Neuronal stem cell (in vitro differentiated cells): ENCODE results near the gene WDR62.
A peak's percentile ranks its signal among the peaks of the same experiment; 100 is the strongest.

Experiments
- DNase-seq: peaks from one replicate; pipeline ENCODE4 v3.0.0-alpha.2; 2013; ENCODE audit warnings: low spot score
- H2AFZ ChIP-seq: one replicate; pipeline ENCODE4 v1.6.1; 2013; ENCODE audit warnings: mild to moderate bottlenecking, low read length, inconsistent platforms
- H2AK5ac ChIP-seq: 2 replicates; pipeline ENCODE4 v1.6.1; 2013; ENCODE audit warnings: low read depth, mild to moderate bottlenecking, inconsistent platforms, low read length, moderate library complexity, mixed read lengths
- H2BK120ac ChIP-seq: 2 replicates; pipeline ENCODE4 v1.6.1; 2013; ENCODE audit warnings: low read depth, mild to moderate bottlenecking, inconsistent platforms, low read length, moderate library complexity, mixed read lengths
- H2BK12ac ChIP-seq: one replicate; pipeline ENCODE4 v1.6.1; 2013; ENCODE audit warnings: low read length, inconsistent platforms
- H2BK15ac ChIP-seq: 2 replicates; pipeline ENCODE4 v1.6.1; 2013; ENCODE audit warnings: mild to moderate bottlenecking, low read length, inconsistent platforms, mixed read lengths
- H2BK5ac ChIP-seq: one replicate; pipeline ENCODE4 v1.6.1; 2013; ENCODE audit warnings: inconsistent platforms, mild to moderate bottlenecking, low read length, moderate library complexity
- H3K14ac ChIP-seq: one replicate; pipeline ENCODE4 v1.6.1; 2013; ENCODE audit warnings: low read length, inconsistent platforms
- H3K18ac ChIP-seq: 2 replicates; pipeline ENCODE4 v1.6.1; 2013; ENCODE audit warnings: low read length, inconsistent platforms
- H3K23ac ChIP-seq: 2 replicates; pipeline ENCODE4 v1.6.1; 2013; ENCODE audit warnings: low read depth, mild to moderate bottlenecking, mixed read lengths, low read length, inconsistent platforms; ENCODE audit not compliant: poor library complexity
- H3K27ac ChIP-seq: replicated peaks from 3 replicates; pipeline ENCODE4 v1.5.1; 2013; ENCODE audit warnings: low read length, inconsistent platforms
- H3K27me3 ChIP-seq, 3 experiments: 2 replicates each; pipeline ENCODE4 v1.6.1; 2013; ENCODE audit warnings: low read length in 3 of 3, mild to moderate bottlenecking in 2 of 3, inconsistent platforms in 1 of 3, low read depth in 1 of 3, mixed read lengths in 1 of 3, moderate library complexity in 1 of 3; ENCODE audit not compliant: control insufficient read depth in 3 of 3, insufficient read depth in 3 of 3
- H3K36me3 ChIP-seq, 2 donors: replicated peaks in 1 of 2; 2 replicates each; pipeline ENCODE4 v1.6.1; 2013; ENCODE audit warnings: low read length in 2 of 2; ENCODE audit not compliant: control insufficient read depth in 2 of 2, insufficient read depth in 2 of 2
- H3K4ac ChIP-seq: 2 replicates; pipeline ENCODE4 v1.6.1; 2013; ENCODE audit warnings: inconsistent platforms, mild to moderate bottlenecking, low read length, moderate library complexity
- H3K4me1 ChIP-seq, 2 donors: 1 replicate in 1 of 2; 2 replicates in 1 of 2; pipeline ENCODE4 v1.6.1; 2013; ENCODE audit warnings: low read length in 2 of 2, low read depth in 1 of 2; ENCODE audit not compliant: control insufficient read depth in 2 of 2, insufficient read depth in 1 of 2
- H3K4me2 ChIP-seq: one replicate; pipeline ENCODE4 v1.6.1; 2013; ENCODE audit warnings: mild to moderate bottlenecking, low read length, inconsistent platforms; ENCODE audit not compliant: insufficient read depth, poor library complexity, severe bottlenecking
- H3K4me3 ChIP-seq, 2 donors: 2 replicates each; pipeline ENCODE4 v1.5.1; 2013; ENCODE audit warnings: low read length in 2 of 2, mild to moderate bottlenecking in 2 of 2, inconsistent platforms in 1 of 2, moderate library complexity in 1 of 2
- H3K79me1 ChIP-seq: one replicate; pipeline ENCODE4 v1.6.1; 2013; ENCODE audit warnings: low read depth, mild to moderate bottlenecking, inconsistent platforms, low read length, moderate library complexity
- H3K9ac ChIP-seq: one replicate; pipeline ENCODE4 v1.6.1; 2013; ENCODE audit warnings: mild to moderate bottlenecking, low read depth, low read length, inconsistent platforms; ENCODE audit not compliant: poor library complexity
- H3K9me3 ChIP-seq, 2 donors: replicated peaks in 1 of 2; 2 replicates each; pipeline versions ENCODE3 to v1.6.1; 2013; ENCODE audit warnings: low read length in 2 of 2, mild to moderate bottlenecking in 2 of 2, inconsistent platforms in 1 of 2, low read depth in 1 of 2, mixed read lengths in 1 of 2, moderate library complexity in 1 of 2; ENCODE audit not compliant: control insufficient read depth in 2 of 2, insufficient read depth in 1 of 2
- H4K8ac ChIP-seq: one replicate; pipeline ENCODE4 v1.6.1; 2013; ENCODE audit warnings: low read depth, mild to moderate bottlenecking, inconsistent platforms, low read length, moderate library complexity
- H4K91ac ChIP-seq: one replicate; pipeline ENCODE4 v1.6.1; 2013; ENCODE audit warnings: low read length, low read depth, mild to moderate bottlenecking, inconsistent platforms; ENCODE audit not compliant: poor library complexity
- WGBS, 2 donors: extraction: QIAGEN DNeasy Blood & Tissue Kit; methylation state at CpG; one replicate each; pipeline ENCODE4 v1.1.7; 2013; ENCODE audit warnings: missing lambda C conversion rate in 2 of 2, mixed read lengths in 1 of 2; ENCODE audit not compliant: insufficient read length in 2 of 2, insufficient replicate concordance in 1 of 2; ENCODE audit errors: extremely low coverage in 2 of 2; 5-methylcytosine and 5-hydroxymethylcytosine counted together

WDR62 gene

DNA sequence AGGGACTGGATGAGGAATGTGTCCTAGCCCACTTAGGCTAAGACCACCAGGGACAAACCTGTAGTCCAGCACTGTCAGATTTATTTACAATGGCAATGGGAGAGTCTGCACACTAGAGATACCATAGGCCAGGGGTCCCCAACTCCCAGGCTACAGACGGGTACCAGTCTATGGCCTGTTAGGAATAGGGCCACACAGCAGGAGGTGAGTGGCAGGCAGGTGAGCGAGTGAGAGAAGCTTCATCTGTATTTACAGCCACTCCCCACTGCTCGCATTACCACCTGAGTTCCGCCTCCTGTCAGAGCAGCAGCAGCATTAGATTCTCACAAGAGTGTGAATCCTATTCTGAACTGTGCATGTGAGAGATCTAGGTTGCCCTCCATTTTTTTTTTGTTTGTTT, 3.1 kb upstream of the WDR62 start:
- no peak overlapping the region for H3K14ac ChIP-seq

DNA sequence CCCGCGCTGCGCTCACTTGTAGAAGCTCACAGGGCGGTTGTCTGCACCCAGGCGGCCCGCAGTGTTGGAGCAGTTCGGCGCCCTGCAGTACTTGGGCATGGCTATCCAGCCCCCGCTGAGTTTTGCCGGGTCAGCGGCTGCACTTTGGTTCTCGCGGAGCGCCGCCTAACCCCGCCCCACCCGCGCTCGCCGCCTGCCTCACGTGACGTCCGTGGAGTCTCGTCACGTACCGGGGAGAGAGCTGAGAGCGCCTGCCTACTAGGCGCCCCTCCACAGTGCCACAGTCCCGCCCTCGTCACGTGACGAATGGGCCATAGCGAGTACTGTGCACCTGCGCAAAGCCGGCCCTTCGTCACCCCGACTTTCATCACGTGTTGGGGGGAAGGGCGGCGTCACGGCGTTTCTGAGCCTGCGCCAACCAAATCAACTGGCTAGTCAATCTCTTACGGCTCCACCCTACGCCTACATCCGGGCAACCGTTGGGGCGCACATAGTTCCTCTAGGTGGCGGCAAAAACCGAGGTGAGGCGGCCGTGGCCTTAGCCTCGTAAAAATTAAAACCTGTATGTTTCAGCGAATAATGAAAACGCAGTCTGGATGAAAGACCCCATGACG, 471 bp upstream of the WDR62 start, which contains the start of gene THAP8:
THAP8 (minus strand) TSS at position 167 of the 614 bp plus-strand sequence; CDS start at position 99, 68 bp downstream.
- H3K23ac ChIP-seq = peak within 1 kb of the TSS; percentile 66
- no CpG with 5 or more reads among the region's 56 CpGs for whole genome bisulfite sequencing, 2 donors
- no peak within 1 kb of the TSS for H2BK12ac ChIP-seq
- H3K27me3 ChIP-seq = no peaks in the 10 kb centered on the region
- no peak within 1 kb of the TSS for H2BK15ac ChIP-seq
- H2BK120ac ChIP-seq = peak within 1 kb of the TSS; percentile 65
- H3K9me3 ChIP-seq = no peaks in the 10 kb centered on the region
- H2AFZ ChIP-seq = peak within 1 kb of the TSS; percentile 99
- H3K14ac ChIP-seq = no peak within 1 kb of the TSS
- peak within 1 kb of the TSS; percentile 93 for H3K18ac ChIP-seq
- H3K79me1 ChIP-seq = no peaks in the 10 kb centered on the region
- H4K8ac ChIP-seq = no peak within 1 kb of the TSS
- no peak within 1 kb of the TSS for H2BK5ac ChIP-seq
- peak within 1 kb of the TSS; percentile 94 for H3K9ac ChIP-seq
- no peak within 1 kb of the TSS for H4K91ac ChIP-seq
- H3K4me1 ChIP-seq = peaks cover 8 to 9% of the 10 kb centered on the region in 2 donors
- no peak within 1 kb of the TSS for H2AK5ac ChIP-seq
- no peak within 1 kb of the TSS for H3K4ac ChIP-seq
- peaks cover 6 to 26% of the 10 kb centered on the region in 2 donors for H3K36me3 ChIP-seq
- DNase-seq = peak; percentile 98
- peak within 1 kb of the TSS; percentile 78 to 93 for H3K4me3 ChIP-seq
- H3K27ac ChIP-seq = peak within 1 kb of the TSS; percentile 94
- H3K4me2 ChIP-seq = peak within 1 kb of the TSS; percentile 82

More for the DNA sequence above, 3.1 kb upstream of the WDR62 start:
- Histone ChIP-seq H3K9me3 (no peaks in the 10 kb centered on the region), H3K4me1 (peaks cover 8 to 9% of the 10 kb centered on the region in 2 donors), H3K27me3 (no peaks in the 10 kb centered on the region), H4K91ac (no peak overlapping the region), H3K79me1 (no peaks in the 10 kb centered on the region), H3K4me3 (no peak overlapping the region), H3K36me3 (peaks cover 0 to 2% of the 10 kb centered on the region in 2 donors), H2AK5ac (no peak overlapping the region), H3K9ac (no peak overlapping the region), H2BK12ac (no peak overlapping the region), H3K18ac (no peak overlapping the region), H3K23ac (no peak overlapping the region), H4K8ac (no peak overlapping the region), H2BK120ac (no peak overlapping the region), H3K27ac (no peak overlapping the region), H2AFZ (no peak overlapping the region), H2BK15ac (no peak overlapping the region), H3K4me2 (no peak overlapping the region), H3K4ac (no peak overlapping the region), H2BK5ac (no peak overlapping the region)
- WGBS, 2 donors = no CpG with 5 or more reads among the region's 4 CpGs
- no peak for DNase-seq

DNA sequence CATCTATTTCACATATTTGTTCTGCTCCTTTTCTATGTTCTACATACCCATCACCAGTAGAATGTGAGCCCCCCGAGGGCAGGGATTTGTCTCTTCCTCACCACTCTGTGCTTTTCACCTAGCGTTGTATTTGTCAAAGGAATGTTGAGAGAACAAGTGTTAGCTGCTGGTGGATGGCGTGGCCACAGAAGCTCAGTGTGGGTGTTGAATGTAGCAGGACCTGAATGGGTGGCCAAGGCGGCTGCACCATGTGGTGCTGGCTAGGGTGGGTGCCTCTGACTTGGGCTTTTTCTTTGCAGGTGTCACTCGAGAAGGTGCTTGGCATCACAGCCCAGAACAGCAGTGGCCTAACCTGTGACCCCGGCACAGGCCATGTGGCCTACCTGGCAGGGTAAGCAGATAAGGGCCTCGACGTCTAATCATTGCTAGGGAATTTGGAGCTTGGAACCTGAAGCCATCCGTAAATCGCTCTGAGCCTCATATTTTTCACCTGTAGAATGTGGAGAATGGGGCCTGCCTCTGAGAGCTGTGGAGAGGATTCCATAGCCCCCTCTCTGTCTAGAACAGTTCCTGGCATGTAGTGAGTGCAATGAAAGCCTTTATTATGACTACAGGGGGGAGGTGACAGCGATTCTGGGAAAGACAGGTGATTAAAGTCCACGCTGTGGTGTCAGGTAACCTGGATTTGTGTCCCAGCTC, 3.9 kb downstream of the WDR62 start:
- no peak overlapping the region for H3K18ac ChIP-seq
- no peak overlapping the region for H2BK5ac ChIP-seq
- H2BK15ac ChIP-seq = no peak overlapping the region
- peaks cover 7 to 8% of the 10 kb centered on the region in 2 donors for H3K4me1 ChIP-seq
- no peak overlapping the region for H3K4ac ChIP-seq
- no peaks in the 10 kb centered on the region for H3K27me3 ChIP-seq
- H3K14ac ChIP-seq = no peak overlapping the region
- H3K79me1 ChIP-seq = peaks cover 3% of the 10 kb centered on the region
- no peak overlapping the region for H3K4me2 ChIP-seq
- H4K91ac ChIP-seq = no peak overlapping the region
- H2AK5ac ChIP-seq = no peak overlapping the region
- no peak overlapping the region for H3K27ac ChIP-seq
- no CpG with 5 or more reads among the region's 12 CpGs for WGBS, 2 donors
- peaks cover 29 to 62% of the 10 kb centered on the region in 2 donors for H3K36me3 ChIP-seq
- DNase-seq = no peak
- no peak overlapping the region for H3K4me3 ChIP-seq
- H4K8ac ChIP-seq = no peak overlapping the region
- H2BK120ac ChIP-seq = no peak overlapping the region
- H2AFZ ChIP-seq = no peak overlapping the region
- peaks cover 0 to 2% of the 10 kb centered on the region in 2 donors for H3K9me3 ChIP-seq
- H3K23ac ChIP-seq = no peak overlapping the region
- H3K9ac ChIP-seq = no peak overlapping the region
- no peak overlapping the region for H2BK12ac ChIP-seq

DNA sequence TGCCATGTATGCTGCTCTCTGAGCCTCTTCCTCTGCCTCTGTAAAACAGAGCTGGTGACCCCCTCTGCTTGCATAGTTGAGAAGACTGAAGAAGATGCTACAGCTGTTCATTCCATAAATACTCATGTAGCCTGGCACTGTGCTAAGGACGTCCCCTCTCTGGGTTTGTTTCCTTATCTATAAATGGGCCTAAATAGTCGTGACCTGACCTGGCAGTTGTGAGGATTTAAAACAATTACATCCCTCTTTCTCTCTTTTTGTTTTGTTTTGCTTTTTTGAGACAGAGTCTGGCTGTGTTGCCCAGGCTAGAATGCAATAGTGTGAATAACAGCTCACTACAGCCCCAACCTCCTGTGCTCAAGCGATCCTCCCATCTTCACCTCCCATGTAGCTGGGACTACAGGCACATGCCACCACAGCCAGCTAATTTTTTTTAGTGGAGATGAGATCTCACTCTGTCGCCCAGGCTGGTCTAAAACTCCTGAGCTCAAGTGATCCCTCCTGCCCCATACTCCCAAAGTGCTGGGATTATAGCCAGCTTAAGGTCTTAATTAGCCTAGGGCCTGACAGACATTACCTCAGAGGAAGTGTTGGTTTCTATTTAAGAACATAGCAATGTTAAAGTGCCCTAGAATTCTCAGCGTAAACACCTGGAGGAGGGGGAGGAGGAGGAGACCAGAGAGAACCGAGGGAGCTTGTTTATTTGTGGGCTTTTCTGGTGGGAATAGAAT, 4.6 kb downstream of the WDR62 start:
- Histone ChIP-seq H3K4ac (no peak overlapping the region), H2AFZ (no peak overlapping the region), H3K9ac (no peak overlapping the region), H3K4me3 (no peak overlapping the region), H4K8ac (no peak overlapping the region), H2BK5ac (no peak overlapping the region), H3K14ac (no peak overlapping the region), H3K23ac (no peak overlapping the region), H3K18ac (no peak overlapping the region), H3K4me1 (peaks cover 6 to 8% of the 10 kb centered on the region in 2 donors), H2BK120ac (no peak overlapping the region), H3K79me1 (peaks cover 3% of the 10 kb centered on the region), H2BK12ac (no peak overlapping the region), H3K36me3 (peaks cover 32 to 66% of the 10 kb centered on the region in 2 donors), H3K27ac (no peak overlapping the region), H3K9me3 (peaks cover 0 to 2% of the 10 kb centered on the region in 2 donors), H3K4me2 (no peak overlapping the region), H2AK5ac (no peak overlapping the region), H3K27me3 (no peaks in the 10 kb centered on the region), H2BK15ac (no peak overlapping the region), H4K91ac (no peak overlapping the region)
- no peak for DNase-seq
- no CpG with 5 or more reads among the region's 6 CpGs for WGBS, 2 donors
